NCI-H2029 treated with DMSO at 0.1 percent for 48 hours (cell line): ENCODE data around the gene SCARB1.

Experiments
- DNase-seq: peaks from one replicate; lab custom pipeline; 2025; lab: John Stamatoyannopoulos, UW

SCARB1 gene

GRCh38 chr12:124774462-124775167 is 89.0 kb downstream of the SCARB1 start:
- DNase-seq, result no peak

DNA sequence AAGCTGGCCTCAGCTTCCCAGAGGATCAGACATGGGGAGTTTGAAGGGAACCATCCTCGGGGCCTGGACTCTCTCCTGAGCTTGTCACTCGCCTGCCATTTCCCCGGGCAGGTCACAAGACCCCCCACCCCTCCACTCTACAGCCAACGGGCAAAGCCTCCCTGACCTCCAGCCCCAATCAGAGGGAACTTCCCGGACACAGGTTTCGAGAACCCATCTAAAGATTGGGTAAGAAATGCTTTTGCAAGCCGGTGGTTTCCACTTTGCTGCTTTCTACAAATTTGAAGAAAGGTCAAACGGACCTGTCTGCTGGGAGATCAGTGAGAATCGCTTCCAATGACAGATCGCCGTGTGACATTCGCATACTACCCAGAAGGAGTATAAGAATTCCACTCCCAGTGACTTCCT is 89.6 kb downstream of the SCARB1 start:
- DNase-seq, result no peak

DNA sequence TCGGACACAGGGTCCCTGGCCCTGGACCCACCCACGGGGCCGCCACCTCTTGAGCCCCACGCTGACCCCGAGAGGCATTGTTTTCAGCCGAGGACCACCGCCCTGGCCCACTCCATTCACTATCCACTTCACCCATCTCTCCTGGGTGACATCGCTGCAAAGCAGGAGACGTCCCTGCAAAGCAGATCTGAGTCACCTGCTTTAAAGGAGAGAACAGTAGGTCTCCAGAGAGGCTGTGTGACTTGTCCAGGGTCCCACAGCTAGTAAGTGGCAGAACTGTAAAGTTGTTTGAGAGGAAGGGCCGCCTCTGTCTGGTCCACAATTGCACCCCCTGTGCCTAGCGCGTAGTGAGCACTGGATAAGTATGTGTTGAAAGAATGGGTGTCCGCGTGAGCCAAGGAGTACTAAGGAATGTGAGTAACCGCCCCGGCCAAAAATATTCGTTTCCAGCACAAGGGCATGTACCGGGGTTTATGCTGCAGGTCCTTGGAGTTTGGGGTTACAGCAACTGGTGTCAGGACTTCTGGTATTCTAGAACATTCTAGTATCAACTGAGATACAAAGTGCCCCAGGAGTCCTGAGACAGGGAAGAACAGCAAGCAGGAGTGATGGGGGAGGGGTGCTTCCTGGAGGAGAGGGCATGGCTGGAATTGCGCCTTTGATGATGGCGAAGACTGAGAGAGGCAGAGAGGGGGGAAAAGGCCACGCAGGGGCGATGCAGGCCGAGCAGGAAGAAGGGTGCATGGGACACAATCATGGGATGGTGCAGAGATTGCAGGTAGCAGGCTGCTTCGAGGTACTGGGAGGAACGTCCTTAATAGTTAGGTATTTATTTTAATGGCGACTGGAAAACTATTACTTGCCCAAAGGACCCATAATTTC is 91.1 kb downstream of the SCARB1 start:
- no peak for DNase-seq

DNA sequence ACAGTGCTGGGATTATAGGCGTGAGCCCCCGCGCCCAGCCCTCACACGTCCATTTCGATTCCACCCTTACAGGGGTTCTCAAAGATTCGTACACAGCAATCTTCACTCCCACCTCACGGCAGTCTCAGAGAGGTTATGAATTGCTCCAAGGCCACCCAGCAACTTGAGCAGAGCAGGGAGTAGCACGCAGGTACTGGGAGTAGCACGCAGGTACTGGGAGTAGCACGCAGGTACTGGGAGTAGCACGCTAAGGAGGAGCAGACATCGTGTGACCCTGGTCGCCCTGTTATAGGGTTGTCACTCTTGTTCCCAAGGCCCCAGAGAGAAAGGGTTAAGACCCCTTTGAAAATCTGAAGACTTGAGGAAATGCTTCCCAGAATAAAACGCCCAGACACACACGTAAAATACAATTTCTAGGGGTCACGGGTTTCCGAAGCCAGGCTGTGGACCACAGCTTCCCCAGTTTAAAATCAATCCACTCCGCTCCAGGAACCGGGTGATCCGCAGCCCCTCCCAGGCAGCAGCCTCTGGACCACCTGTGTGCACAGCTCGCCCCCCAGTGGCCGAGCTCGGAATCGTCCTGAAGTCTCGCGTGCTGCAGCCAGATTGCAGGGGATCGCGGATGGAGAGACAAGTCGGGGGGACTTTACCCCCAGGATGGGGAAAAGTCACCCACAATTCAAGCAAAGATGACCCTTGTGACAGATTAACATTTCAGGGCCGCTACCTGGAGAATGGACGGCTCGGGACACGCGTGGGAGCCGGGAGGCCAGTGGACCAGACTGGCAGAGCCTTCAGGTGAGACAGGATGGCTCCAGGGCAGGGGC is 92.0 kb downstream of the SCARB1 start:
- DNase-seq, result peak; percentile 53

- DNase-seq, result no peak
Observed at GRCh38 chr12:124770728-124771127, 92.9 kb downstream of the SCARB1 start.

GRCh38 chr12:124769881-124770512 is 93.7 kb downstream of the SCARB1 start:
- no peak for DNase-seq

- no peak for DNase-seq
Observed at GRCh38 chr12:124769163-124769530, 94.5 kb downstream of the SCARB1 start.

GRCh38 chr12:124768452-124769162 is 95.1 kb downstream of the SCARB1 start:
- no peak for DNase-seq

- DNase-seq, result peak; percentile 7
Observed at GRCh38 chr12:124767066-124767821, 96.4 kb downstream of the SCARB1 start.

DNA sequence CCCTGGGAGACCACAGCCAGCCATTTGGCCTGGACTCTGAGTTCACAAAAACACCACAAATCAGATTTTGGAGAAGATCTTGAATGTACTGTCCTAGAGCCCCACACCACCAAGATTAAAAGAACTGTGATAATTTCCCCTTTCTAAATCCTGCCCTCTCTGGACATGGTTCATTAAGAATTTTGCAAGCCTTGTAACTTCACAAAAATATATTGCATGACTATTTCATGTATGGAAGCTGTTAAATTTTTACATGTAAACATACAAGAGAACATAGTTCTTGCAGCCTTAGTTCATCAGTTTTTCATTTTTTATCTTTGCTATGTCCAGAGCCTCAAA is 97.0 kb downstream of the SCARB1 start:
- DNase-seq, result no peak

DNA sequence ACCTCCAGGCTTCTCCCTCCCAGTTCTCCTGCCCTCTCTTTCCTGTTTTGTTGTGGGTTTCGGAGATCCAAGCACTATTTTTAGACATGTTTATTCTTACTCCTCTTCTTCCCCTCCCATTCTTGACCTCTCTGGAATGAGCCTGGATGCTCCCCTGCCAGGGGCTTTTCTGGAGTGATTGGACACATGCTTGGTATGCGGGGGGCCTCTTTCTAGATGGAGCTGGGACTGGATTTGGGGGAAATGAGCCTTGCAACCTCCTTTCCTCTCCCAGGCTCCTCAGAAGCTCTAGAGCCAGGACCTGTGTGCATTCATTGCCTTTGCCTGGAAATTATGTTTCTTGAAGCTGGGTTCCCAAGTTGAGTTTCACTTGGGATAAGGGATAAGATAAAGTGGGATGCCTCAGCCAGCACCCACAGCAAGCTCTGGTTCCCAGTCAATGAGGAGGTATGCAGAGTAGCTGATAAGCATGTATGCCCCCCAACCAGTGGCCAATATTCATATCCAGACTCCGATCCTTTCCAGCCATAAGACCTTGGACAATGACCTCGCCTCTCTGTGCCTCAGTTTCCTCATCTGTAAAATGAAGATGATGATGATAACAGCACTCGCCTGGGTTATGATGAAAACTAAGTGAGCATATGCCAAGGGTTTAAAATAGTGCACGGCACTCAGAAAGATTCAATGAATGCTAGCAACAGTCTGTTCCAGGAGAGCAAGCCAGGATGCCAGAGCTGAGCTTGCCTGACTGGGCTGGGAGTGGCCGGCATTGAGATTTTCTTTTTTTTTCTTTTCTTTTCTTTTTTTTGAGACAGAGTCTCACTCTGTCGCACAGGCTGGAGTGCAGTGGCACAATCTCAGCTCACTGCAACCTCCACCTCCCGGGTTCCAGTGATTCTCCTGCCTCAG is 97.8 kb downstream of the SCARB1 start:
- no peak for DNase-seq

- no peak for DNase-seq
Observed at GRCh38 chr12:124764870-124765580, 98.6 kb downstream of the SCARB1 start.

DNA sequence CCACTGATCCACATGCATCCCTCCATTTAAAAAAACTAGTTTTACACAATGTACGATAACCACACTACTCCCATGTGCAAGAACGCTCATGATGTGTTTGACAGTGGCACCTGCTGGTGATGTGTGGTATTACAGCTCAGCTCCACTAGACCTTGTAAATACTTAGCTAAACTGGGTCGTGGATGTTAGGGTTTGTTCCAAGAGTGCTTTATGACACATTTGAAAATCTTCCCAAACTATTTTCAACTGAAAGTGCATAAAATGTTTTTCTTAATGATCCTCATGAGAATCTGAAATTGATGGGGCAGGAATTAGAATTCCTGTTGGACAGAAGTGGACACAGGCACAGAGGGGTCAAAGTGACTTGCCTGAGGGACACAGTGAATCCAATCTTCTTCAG is 99.2 kb downstream of the SCARB1 start:
- DNase-seq, result no peak

GRCh38 chr12:124763594-124763979 is 100.1 kb downstream of the SCARB1 start:
- no peak for DNase-seq

- no peak for DNase-seq
Observed at GRCh38 chr12:124762791-124763593, 100.7 kb downstream of the SCARB1 start.

- DNase-seq, result no peak
Observed at GRCh38 chr12:124762384-124762783, 101.3 kb downstream of the SCARB1 start.

- DNase-seq, result no peak
Observed at GRCh38 chr12:124761871-124762270, 101.8 kb downstream of the SCARB1 start.

DNA sequence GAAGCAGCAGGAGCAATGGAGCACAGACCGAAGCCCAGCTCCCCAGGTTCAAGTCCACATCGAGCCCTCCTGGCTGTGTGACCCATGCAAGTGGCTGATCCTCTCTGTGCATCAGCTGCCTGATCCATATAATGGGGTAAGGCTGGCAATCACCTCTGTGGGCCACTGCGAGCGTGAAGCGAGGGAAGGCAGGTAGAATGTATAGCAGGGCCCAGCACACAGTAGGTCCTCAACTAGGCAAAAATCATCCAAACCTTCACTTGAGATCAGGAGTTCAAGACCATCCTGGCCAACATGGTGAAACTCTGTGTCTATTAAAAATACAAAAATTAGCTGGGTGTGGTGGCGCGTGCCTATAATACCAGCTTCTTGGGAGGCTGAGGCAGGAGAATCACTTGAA is 102.6 kb downstream of the SCARB1 start:
- no peak for DNase-seq
